GM23248 (cell line): ENCODE measurements around the gene PRXL2A.

ENCODE experiments used
- EZH2 ChIP-seq: fragments of 200-600 bp; sonication (generic); IDR thresholded peaks from 2 replicates; pipeline ENCODE4 v1.6.1; 2018; ENCODE audit warnings: antibody characterized with exemption, mild to moderate bottlenecking; ENCODE audit not compliant: insufficient read depth, poor library complexity, severe bottlenecking
- EZH2phosphoT487 ChIP-seq: fragments of 200-600 bp; sonication (generic); IDR thresholded peaks from 2 replicates; pipeline ENCODE4 v1.6.1; 2018; ENCODE audit warnings: antibody characterized with exemption, moderate library complexity, mild to moderate bottlenecking, low read depth; ENCODE audit not compliant: insufficient read depth

DNA sequence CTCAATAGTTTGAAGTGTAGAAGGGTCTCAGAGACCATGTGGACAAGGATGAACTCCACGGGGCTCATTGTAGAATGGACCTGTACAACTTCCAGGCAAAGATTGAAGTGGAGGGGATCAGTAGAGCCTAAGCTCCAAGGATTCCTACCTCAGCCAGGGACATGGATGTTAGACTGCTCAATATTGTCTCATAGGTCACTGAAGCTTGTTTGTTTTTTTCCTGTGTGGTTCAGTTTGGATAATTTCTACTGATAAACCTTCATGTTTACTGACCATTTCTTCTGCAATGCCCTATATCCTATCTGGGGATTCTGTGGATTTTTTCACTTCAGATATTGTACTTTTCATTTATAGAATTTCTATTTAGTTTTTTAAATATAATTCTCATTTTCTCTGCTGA is 42.8 kb upstream of the PRXL2A start:
- no peak for TF ChIP-seq EZH2phosphoT487
- no peak for TF ChIP-seq EZH2
